Heart right ventricle (tissue), 16 donors: ENCODE measurements around the gene ITGB2. TPM values are rescaled to one million over a fixed set of nuclear protein-coding genes. Genes with fewer than 3 reads are reported as not detected.
A peak's percentile ranks its signal among the peaks of the same experiment; 100 is the strongest.

Experiments used
- ATAC-seq, 8 donors: fragments of 200-7000 bp; cut with Tn5 transposase; one replicate each; pipeline ENCODE4 v1.9.1; 2020; ENCODE audit warnings: mild to moderate bottlenecking in 8 of 8, moderate library complexity in 8 of 8, moderate number of reproducible peaks in 1 of 8
- DNase-seq, 2 donors: peaks; one replicate each; pipeline ENCODE4 v3.0.0-alpha.2; 2020
- H3K27ac ChIP-seq, 10 donors: fragments of 200-600 bp; sonication (generic) in 2 of 10; one replicate each; pipeline versions ENCODE4 v1.5.0 to v1.8.0; 2020 to 2022; ENCODE audit warnings: mild to moderate bottlenecking in 3 of 10
- H3K27me3 ChIP-seq, 7 donors: fragments of 200-600 bp; one replicate each; pipeline ENCODE4 v1.8.0; 2021 to 2022; ENCODE audit warnings: mild to moderate bottlenecking in 2 of 7
- H3K36me3 ChIP-seq, 9 donors: fragments of 200-600 bp; sonication (generic) in 1 of 9; one replicate each; pipeline versions ENCODE4 v1.5.0 to v1.8.0; 2020 to 2022; ENCODE audit warnings: mild to moderate bottlenecking in 2 of 9
- H3K4me1 ChIP-seq, 9 donors: fragments of 200-600 bp; sonication (generic) in 1 of 9; one replicate each; pipeline versions ENCODE4 v1.5.0 to v1.8.0; 2020 to 2022; ENCODE audit warnings: mild to moderate bottlenecking in 4 of 9
- H3K4me3 ChIP-seq, 10 donors: fragments of 200-600 bp; sonication (generic) in 2 of 10; one replicate each; pipeline versions ENCODE4 v1.5.0 to v1.8.0; 2020 to 2022; ENCODE audit warnings: mild to moderate bottlenecking in 7 of 10, moderate library complexity in 2 of 10
- H3K9me3 ChIP-seq, 11 donors: fragments of 200-600 bp in 10 of 11; sonication (generic) in 2 of 11; one replicate each; pipeline versions ENCODE4 v1.5.0 to v1.8.0; 2013 to 2022; ENCODE audit warnings: mild to moderate bottlenecking in 2 of 11, control low read depth in 1 of 11, moderate library complexity in 1 of 11
- WGBS, 2 donors: extraction: QIAGEN DNeasy Blood & Tissue Kit; methylation state at CpG; one replicate each; pipeline ENCODE4 v1.1.7; 2013; ENCODE audit warnings: inconsistent platforms in 1 of 2; 5-methylcytosine and 5-hydroxymethylcytosine counted together
- intact Hi-C, 10 donors: fragments of 100-400 bp; cut with DNase I; formaldehyde crosslinking; loops; one replicate each; pipeline versions ENCODE4 v1.11.1 to v1.14.2; 2022
- polyA plus RNA-seq, 2 donors: library from polyadenylated mRNA; stranded (reverse); fragments of 200-250 nt; gene quantifications; one replicate each; pipeline ENCODE4 v1.2.3, GENCODE V29; 2013
- total RNA-seq, 10 donors: library from RNA; stranded (reverse); fragmentation: NEBNext Ultra II Directional in 3 of 10; extraction: Animal tissue kit (Norgen Biotek cat#: 25700) in 3 of 10; gene quantifications; one replicate each; pipeline versions ENCODE4 v1.2.1 to v1.2.4, GENCODE V29; 2021 to 2023
- TF ChIP-seq, protein P1 (sequence below), 9 donors: fragments of 200-600 bp; sonication (generic) in 2 of 9; IDR thresholded peaks; one replicate each; pipeline versions ENCODE4 v1.5.0 to v1.8.0; 2021 to 2022; ENCODE audit warnings: antibody characterized with exemption in 9 of 9, mild to moderate bottlenecking in 5 of 9, moderate library complexity in 1 of 9
- donor health status: Arrhythmogenic right ventricular cardiomyopathy.
- donor health status: ischemic (EF 13 %, LVEDD 7.1; RV severe dilation, severe dysfunction).
- donor health status: healthy with polysubstance abuse.
- donor health status: DM: no; HTN: yes; CAD: no.
- donor health status: DM: no; HTN: no; CAD: no.
- donor health status: ischemic (EF 25% LVEDD 6.9; RV normal size, moderate dysfunction).
- donor health status: ischemic (EF 25% LVEDD 5.7; RV mildly dilated, moderate dysfunction).
- donor health status: healthy.
- donor health status: DM: yes; HTN: yes; CAD: no.
- donor health status: Ischemic cardiomyopathy.
- donor health status: ischemic (EF 35%, LVEDD 5.7; RV mildly dilated, moderate dysfunction).
- donor health status: nonischemic (EF 11% LVEDD 7.7; RV severe dilation, severe dysfunction).
- donor health status: DM: yes; HTN: yes; CAD: no.
- donor health status: PGD.
- donor health status: ischemic (EF 29% LVEDD 5.4; RV normal size, mild dysfunction).
- donor health status: nonischemic (EF 23%, LVEDD 6.1; RV moderate dilation, normal function).

ITGB2 gene
- total and polyA plus RNA-seq, 12 donors, result 5.1 to 151 (median 11.4) TPM

DNA sequence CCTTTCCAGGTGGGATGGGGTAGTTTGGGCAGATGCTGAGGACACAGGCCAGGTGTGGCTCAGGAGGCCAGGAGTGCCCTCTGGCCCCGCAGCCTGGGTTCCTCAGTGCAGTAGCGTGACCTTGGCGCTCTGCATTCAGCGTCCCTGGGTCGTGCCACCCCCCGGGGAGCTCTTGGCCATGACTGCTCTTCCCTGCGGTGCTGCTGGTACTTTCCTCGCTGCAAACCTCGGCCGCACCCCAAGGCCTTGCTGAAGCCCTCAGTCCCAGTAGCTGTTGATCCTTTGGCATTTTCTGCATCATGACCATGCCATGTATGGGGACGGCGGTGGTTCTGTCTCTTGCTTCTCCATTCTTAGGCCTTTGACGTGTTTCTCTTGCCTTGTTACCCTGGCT, 32.9 kb upstream of the ITGB2 start:
- H3K36me3 ChIP-seq, result peaks cover 0 to 32% (median 0%) of the 10 kb centered on the region in 9 donors
- intact Hi-C loops, result loop anchor here in 3 of 10 donors (10.0 kb wide), 3 partner anchors 81 to 331 kb away; partner anchors contain the start of genes POFUT2 (in 2 of the 3) and ADARB1 (in 1 of the 3)
- peaks cover 28 to 93% (median 69%) of the 10 kb centered on the region in 9 donors for H3K4me1 ChIP-seq
- no peak for ATAC-seq
- no peaks in the 10 kb centered on the region for H3K9me3 ChIP-seq
- WGBS, 2 donors, result 79 to 80% methylated on average over 13 of the region's 13 CpGs
- DNase-seq, result no peak
- H3K27me3 ChIP-seq, result no peaks in the 10 kb centered on the region
- TF ChIP-seq, protein P1, sequence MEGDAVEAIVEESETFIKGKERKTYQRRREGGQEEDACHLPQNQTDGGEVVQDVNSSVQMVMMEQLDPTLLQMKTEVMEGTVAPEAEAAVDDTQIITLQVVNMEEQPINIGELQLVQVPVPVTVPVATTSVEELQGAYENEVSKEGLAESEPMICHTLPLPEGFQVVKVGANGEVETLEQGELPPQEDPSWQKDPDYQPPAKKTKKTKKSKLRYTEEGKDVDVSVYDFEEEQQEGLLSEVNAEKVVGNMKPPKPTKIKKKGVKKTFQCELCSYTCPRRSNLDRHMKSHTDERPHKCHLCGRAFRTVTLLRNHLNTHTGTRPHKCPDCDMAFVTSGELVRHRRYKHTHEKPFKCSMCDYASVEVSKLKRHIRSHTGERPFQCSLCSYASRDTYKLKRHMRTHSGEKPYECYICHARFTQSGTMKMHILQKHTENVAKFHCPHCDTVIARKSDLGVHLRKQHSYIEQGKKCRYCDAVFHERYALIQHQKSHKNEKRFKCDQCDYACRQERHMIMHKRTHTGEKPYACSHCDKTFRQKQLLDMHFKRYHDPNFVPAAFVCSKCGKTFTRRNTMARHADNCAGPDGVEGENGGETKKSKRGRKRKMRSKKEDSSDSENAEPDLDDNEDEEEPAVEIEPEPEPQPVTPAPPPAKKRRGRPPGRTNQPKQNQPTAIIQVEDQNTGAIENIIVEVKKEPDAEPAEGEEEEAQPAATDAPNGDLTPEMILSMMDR (IDR thresholded peaks at IDR 0.05), result no peak
- H3K27ac ChIP-seq, result peak overlapping the region; percentile 60 to 98 (median 86)
- H3K4me3 ChIP-seq, result no peak overlapping the region

DNA sequence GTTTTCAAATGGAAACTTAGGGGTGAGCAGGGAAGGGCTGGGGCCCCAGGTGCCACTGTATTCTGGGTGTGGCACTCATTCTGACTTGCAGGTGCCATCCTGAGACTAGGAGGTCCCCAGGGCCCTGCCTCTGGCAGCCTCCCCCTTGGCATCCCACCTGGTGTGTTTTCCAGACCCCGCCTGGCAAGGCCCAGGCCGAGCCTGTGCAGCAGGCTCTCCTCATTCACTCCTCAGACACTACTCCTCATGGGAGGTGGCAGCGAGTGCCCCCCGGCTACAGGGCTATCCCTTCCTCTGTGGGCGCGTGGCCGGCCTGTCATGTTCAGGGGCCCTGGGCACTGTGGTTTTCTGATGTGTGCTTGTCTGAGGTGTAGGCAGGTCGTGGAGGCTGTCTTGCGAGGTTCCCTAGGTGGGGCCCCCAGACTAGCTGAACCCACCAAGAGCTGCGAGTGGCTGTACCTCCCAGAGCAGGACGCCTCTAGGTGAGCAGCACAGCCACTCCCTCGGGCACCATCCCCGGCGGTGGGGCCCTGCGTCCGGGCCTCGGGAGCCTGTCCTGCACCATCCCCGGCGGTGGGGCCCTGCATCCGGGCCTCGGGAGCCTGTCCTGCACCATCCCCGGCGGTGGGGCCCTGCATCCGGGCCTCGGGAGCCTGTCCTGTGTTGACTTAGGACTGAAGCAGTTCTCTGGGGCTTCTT, 32.4 kb upstream of the ITGB2 start:
- H3K4me1 ChIP-seq, result peaks cover 22 to 91% (median 67%) of the 10 kb centered on the region in 9 donors
- DNase-seq, result no peak
- H3K27ac ChIP-seq, result peak overlapping the region; percentile 60 to 98 (median 86)
- H3K27me3 ChIP-seq, result no peaks in the 10 kb centered on the region
- intact Hi-C loops, result loop anchor here in 3 of 10 donors (10.0 kb wide), 3 partner anchors 82 to 332 kb away; partner anchors contain the start of genes POFUT2 (in 2 of the 3) and ADARB1 (in 1 of the 3)
- 77 to 84% methylated on average over 25 of the region's 25 CpGs for WGBS, 2 donors
- peak in 4 of 8 donors; percentile 1 to 9 (median 4) for ATAC-seq
- TF ChIP-seq, protein P1 (IDR thresholded peaks at IDR 0.05), result no peak
- no peaks in the 10 kb centered on the region for H3K9me3 ChIP-seq
- H3K36me3 ChIP-seq, result peaks cover 0 to 30% (median 0%) of the 10 kb centered on the region in 9 donors
- no peak overlapping the region for H3K4me3 ChIP-seq

DNA sequence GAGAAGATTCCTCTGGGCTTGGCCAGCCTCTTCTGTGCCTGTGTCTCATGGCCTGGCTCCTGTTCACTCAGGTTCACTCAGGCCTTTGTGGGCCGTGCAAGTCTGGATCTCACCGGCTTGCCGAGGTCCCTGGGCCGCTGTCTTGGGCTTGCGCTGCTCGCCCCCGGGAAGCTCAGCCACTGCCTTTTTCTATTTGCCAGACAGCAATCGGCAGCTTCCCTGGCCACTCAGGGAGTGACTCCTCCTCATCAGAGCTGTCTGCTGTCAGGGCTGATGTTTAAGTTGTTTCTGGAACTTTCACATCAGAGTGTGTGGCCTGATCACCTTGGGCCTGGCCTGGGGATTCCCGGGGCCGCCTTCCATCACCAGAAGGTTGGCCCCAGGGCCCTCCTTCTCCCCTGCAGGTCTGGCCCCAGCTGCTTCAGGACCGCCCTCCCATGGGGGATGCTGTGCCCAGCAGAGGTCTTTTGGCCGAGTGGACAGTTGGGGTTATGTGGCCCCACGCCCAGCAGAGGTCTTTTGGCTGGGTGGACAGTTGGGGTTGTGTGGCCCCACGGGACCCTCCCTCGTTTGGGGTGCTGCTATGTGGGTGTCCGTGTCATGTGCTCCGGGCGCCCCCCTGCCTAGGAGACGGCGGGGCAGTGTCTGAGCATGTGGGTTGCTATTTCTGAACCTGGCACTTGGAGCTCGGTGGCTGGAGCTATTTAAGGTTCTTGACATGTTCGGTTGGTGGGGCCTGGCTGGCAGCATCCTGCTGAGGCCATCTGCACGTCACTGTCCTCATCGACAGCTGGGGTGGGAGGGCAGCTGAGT, 31.6 kb upstream of the ITGB2 start:
- Histone ChIP-seq H3K27ac (peak overlapping the region; percentile 70 to 98 (median 86)), H3K4me3 (no peak overlapping the region), H3K27me3 (no peaks in the 10 kb centered on the region), H3K9me3 (no peaks in the 10 kb centered on the region), H3K36me3 (peaks cover 0 to 33% (median 0%) of the 10 kb centered on the region in 9 donors), H3K4me1 (peaks cover 18 to 90% (median 61%) of the 10 kb centered on the region in 9 donors)
- DNase-seq, result peak; percentile 65 to 78
- 47 to 68% methylated on average over 24 of the region's 24 CpGs for WGBS, 2 donors
- TF ChIP-seq, protein P1 (IDR thresholded peaks at IDR 0.05), result no peak
- peak; percentile 54 to 84 (median 68) for ATAC-seq
- intact Hi-C loops, result loop anchor here in 3 of 10 donors (10.0 kb wide), 3 partner anchors 82 to 332 kb away; partner anchors contain the start of genes POFUT2 (in 2 of the 3) and ADARB1 (in 1 of the 3)
